PC-9 (cell line): ENCODE results near the gene AFF2. TPM values are rescaled to one million over a fixed set of nuclear protein-coding genes. Genes with fewer than 3 reads are reported as not detected.

Source experiments
- BruUV-seq: library from RNA; stranded (reverse); fragments of 400-500 nt; replicated peaks from 2 replicates; lab custom pipeline; 2021; lab: Mats Ljungman, UMichigan
- CTCF ChIA-PET: fragments of 300-600 bp; sonication (Branson Sonifier 250); formaldehyde crosslinking; loops from one replicate; lab custom pipeline; 2022; ENCODE audit warnings: antibody characterized with exemption; lab: Charles Lee
- POLR2A ChIA-PET: fragments of 300-600 bp; sonication (Branson Sonifier 250); formaldehyde crosslinking; loops from one replicate; lab custom pipeline; 2022; ENCODE audit warnings: antibody characterized with exemption; ENCODE audit not compliant: unreplicated experiment; lab: Charles Lee
- DNase-seq, 2 experiments: peaks; one replicate each; pipeline versions ENCODE4 v3.0.0 to v3.0.0-alpha.2; 2015 to 2022; ENCODE audit warnings: mixed read lengths in 1 of 2
- H2AFZ ChIP-seq: fragments of 200-600 bp; sonication (generic); 2 replicates; pipeline ENCODE4 v1.8.1; 2017; ENCODE audit warnings: antibody characterized with exemption
- H3F3A ChIP-seq: fragments of 200-600 bp; sonication (generic); 2 replicates; pipeline ENCODE4 v1.8.1; 2017; ENCODE audit warnings: antibody characterized with exemption, mild to moderate bottlenecking, low read depth; ENCODE audit not compliant: insufficient read depth
- H3K27ac ChIP-seq: fragments of 200-600 bp; sonication (generic); 2 replicates; pipeline ENCODE4 v1.6.1; 2016; ENCODE audit warnings: mixed run types
- H3K27me3 ChIP-seq: fragments of 200-600 bp; sonication (generic); 2 replicates; pipeline ENCODE4 v1.6.1; 2016; ENCODE audit warnings: low read depth, mixed run types; ENCODE audit not compliant: insufficient read depth
- H3K36me3 ChIP-seq: fragments of 200-600 bp; sonication (generic); 2 replicates; pipeline ENCODE4 v1.6.1; 2016; ENCODE audit warnings: low read depth, mixed run types
- H3K4me1 ChIP-seq: fragments of 200-600 bp; sonication (generic); replicated peaks from 2 replicates; pipeline ENCODE4 v1.6.1; 2016; ENCODE audit warnings: mixed run types; ENCODE audit not compliant: insufficient read depth
- H3K4me2 ChIP-seq: fragments of 200-600 bp; sonication (generic); 2 replicates; pipeline ENCODE4 v1.6.1; 2017; ENCODE audit warnings: mixed run types
- H3K4me3 ChIP-seq: fragments of 200-600 bp; sonication (generic); 2 replicates; pipeline ENCODE4 v1.6.1; 2016; ENCODE audit warnings: mixed run types
- H3K79me2 ChIP-seq: fragments of 200-600 bp; sonication (generic); 2 replicates; pipeline ENCODE4 v1.6.1; 2017; ENCODE audit warnings: low read depth, mixed run types
- H3K9me2 ChIP-seq: fragments of 200-600 bp; sonication (generic); 2 replicates; pipeline ENCODE4 v1.8.1; 2017; ENCODE audit warnings: mild to moderate bottlenecking; ENCODE audit not compliant: insufficient read depth
- H3K9me3 ChIP-seq: fragments of 200-600 bp; sonication (generic); 2 replicates; pipeline ENCODE4 v1.8.1; 2016; ENCODE audit warnings: low read depth; ENCODE audit not compliant: insufficient read depth
- H4K20me1 ChIP-seq: fragments of 200-600 bp; sonication (generic); 2 replicates; pipeline ENCODE4 v1.8.1; 2017; ENCODE audit not compliant: insufficient read depth
- EZH2 ChIP-seq: fragments of 200-600 bp; sonication (generic); IDR thresholded peaks from 2 replicates; pipeline ENCODE4 v1.8.0; 2017; ENCODE audit warnings: antibody characterized with exemption, low read depth
- intact Hi-C: fragments of 100-400 bp; cut with micrococcal nuclease; formaldehyde crosslinking; loops from one replicate; pipeline ENCODE4 v1.10.0; 2022; ENCODE audit not compliant: unreplicated experiment
- total RNA-seq: library from RNA; stranded (reverse); gene quantifications from 2 replicates; pipeline ENCODE4 v1.2.3, GENCODE V29; 2021
- TF ChIP-seq, protein P1 (sequence below): fragments of 200-600 bp; sonication (generic); conservative IDR thresholded peaks from 2 replicates; pipeline ENCODE4 v1.6.1; 2017; ENCODE audit warnings: mixed run types, antibody characterized with exemption, mild to moderate bottlenecking, moderate library complexity

Gene AFF2
- total RNA-seq, 1 experiment from 2014 or later = not detected

DNA sequence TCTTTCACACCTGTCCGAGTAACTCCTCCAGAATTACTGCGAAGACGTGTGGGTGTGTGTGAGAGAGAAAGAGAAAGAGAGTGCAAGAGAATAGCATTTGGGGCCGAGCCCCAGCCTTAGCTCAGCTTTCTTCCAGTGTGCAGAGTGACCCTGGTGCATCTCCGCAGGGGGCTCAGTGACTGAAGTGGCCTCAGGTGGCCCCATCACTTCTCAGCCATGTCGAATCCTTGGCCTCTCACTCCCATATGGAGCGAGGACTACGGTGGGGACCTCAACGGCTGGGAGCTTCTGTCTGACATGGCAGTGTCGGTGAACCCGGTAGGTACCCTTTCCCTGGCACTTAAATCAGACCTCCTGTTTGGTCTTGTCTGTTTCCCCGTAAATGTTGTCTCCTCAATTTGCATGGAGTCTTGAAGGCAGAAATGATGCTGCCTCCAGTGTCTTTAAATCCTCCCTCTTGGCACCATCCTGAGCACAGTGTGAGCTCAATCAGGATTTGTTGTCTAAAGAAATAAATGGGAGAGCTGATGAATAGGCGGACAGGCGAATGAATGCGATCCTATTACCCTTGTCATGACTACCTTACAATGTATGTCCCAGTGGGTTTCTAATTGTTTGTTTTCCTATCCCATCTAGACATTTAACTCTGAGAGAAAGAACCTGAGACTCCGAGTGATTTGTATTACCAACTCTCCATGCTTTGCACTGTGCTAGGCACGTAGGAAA lies 305.9 kb downstream of the AFF2 start:
- H2AFZ ChIP-seq = no peak overlapping the region
- peaks cover 30% of the 10 kb centered on the region for H3K27me3 ChIP-seq

DNA sequence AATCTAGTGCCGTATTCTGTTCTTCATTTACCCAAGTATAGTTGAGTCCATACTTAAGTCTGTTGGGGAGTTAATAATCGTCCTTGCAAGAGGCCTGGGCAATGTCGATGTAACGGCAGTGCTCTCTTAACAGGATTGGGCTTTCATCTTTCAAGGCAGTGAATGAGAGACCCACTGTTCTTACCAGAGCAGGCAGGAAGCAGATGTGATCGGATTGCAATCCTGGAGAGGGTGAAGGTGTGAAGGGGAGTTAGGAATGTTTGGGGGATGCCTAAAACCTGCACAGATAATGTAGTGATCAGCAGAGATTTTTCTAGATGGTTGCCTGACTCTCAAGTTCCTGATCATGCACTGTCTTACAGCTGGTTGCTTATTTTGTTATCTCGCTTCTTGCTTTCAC lies 308.4 kb downstream of the AFF2 start:
- intact Hi-C loops = no loop called here
- no peak for DNase-seq
- Histone ChIP-seq H3K27ac (no peak overlapping the region), H3K9me2 (no peaks in the 10 kb centered on the region), H3K79me2 (no peaks in the 10 kb centered on the region), H2AFZ (no peak overlapping the region), H3K4me3 (no peak overlapping the region), H3K4me2 (no peak overlapping the region), H3K36me3 (no peaks in the 10 kb centered on the region), H3K4me1 (no peaks in the 10 kb centered on the region), H3K27me3 (peaks cover 30% of the 10 kb centered on the region), H3K9me3 (no peaks in the 10 kb centered on the region), H4K20me1 (no peaks in the 10 kb centered on the region), H3F3A (no peaks in the 10 kb centered on the region)
- no peak for TF ChIP-seq EZH2
- TF ChIP-seq, protein P1, sequence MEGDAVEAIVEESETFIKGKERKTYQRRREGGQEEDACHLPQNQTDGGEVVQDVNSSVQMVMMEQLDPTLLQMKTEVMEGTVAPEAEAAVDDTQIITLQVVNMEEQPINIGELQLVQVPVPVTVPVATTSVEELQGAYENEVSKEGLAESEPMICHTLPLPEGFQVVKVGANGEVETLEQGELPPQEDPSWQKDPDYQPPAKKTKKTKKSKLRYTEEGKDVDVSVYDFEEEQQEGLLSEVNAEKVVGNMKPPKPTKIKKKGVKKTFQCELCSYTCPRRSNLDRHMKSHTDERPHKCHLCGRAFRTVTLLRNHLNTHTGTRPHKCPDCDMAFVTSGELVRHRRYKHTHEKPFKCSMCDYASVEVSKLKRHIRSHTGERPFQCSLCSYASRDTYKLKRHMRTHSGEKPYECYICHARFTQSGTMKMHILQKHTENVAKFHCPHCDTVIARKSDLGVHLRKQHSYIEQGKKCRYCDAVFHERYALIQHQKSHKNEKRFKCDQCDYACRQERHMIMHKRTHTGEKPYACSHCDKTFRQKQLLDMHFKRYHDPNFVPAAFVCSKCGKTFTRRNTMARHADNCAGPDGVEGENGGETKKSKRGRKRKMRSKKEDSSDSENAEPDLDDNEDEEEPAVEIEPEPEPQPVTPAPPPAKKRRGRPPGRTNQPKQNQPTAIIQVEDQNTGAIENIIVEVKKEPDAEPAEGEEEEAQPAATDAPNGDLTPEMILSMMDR = no peak
- ChIA-PET CTCF (no interaction called here), POLR2A (no interaction called here)
- no TSS peak for BruUV-seq

More for the DNA sequence above, 305.9 kb downstream of the AFF2 start:
- no peaks in the 10 kb centered on the region for H3K9me2 ChIP-seq
- H3F3A ChIP-seq = no peaks in the 10 kb centered on the region
- H3K9me3 ChIP-seq = no peaks in the 10 kb centered on the region
- no peaks in the 10 kb centered on the region for H4K20me1 ChIP-seq
- intact Hi-C loops = no loop called here
- POLR2A ChIA-PET = no interaction called here
- no peak overlapping the region for H3K27ac ChIP-seq
- no peak for DNase-seq
- no peak overlapping the region for H3K4me2 ChIP-seq
- no peaks in the 10 kb centered on the region for H3K36me3 ChIP-seq
- no peaks in the 10 kb centered on the region for H3K79me2 ChIP-seq
- TF ChIP-seq EZH2 = no peak
- TF ChIP-seq, protein P1 = no peak
- CTCF ChIA-PET = no interaction called here
- H3K4me1 ChIP-seq = no peaks in the 10 kb centered on the region
- BruUV-seq = no TSS peak
- H3K4me3 ChIP-seq = no peak overlapping the region

DNA sequence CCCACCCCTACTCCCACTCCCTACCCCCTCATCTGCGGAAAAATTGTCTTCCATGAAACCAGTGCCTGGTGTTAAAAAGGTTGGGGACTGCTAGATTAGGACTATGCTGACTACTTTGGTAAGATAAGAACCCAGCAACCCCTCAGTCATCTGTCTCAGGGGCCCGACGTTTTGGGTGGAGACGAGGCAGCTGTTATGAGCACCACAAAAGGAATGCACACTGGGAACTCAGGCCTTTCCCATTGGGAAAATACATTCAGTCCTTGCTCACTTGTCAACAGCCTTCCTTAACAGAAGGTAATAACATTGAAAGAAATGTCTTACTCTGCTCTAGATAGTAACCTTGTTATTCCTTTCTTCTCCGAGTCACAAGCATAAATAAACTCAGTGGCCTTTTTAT lies 310.8 kb downstream of the AFF2 start:
- intact Hi-C loops = no loop called here
- no peaks in the 10 kb centered on the region for H3K9me3 ChIP-seq
- H3K4me2 ChIP-seq = no peak overlapping the region
- ChIA-PET POLR2A (no interaction called here), CTCF (no interaction called here)
- BruUV-seq = no TSS peak
- H3K9me2 ChIP-seq = no peaks in the 10 kb centered on the region
- H3K27me3 ChIP-seq = peaks cover 14% of the 10 kb centered on the region
- no peak for DNase-seq
- no peaks in the 10 kb centered on the region for H3K79me2 ChIP-seq
- no peak overlapping the region for H3K27ac ChIP-seq
- H3K36me3 ChIP-seq = no peaks in the 10 kb centered on the region
- no peaks in the 10 kb centered on the region for H4K20me1 ChIP-seq
- no peaks in the 10 kb centered on the region for H3K4me1 ChIP-seq
- H3K4me3 ChIP-seq = no peak overlapping the region
- TF ChIP-seq, protein P1 = no peak
- TF ChIP-seq EZH2 = no peak
- no peak overlapping the region for H2AFZ ChIP-seq
- no peaks in the 10 kb centered on the region for H3F3A ChIP-seq
